GM18502 (cell line): Measurements from ENCODE around the gene TRRAP.

ENCODE experiments used
- ATAC-seq: cut with Tn5 transposase; IDR thresholded peaks from one replicate; pipeline ENCODE4 v1.9.1; 2021; ENCODE audit warnings: mild to moderate bottlenecking; ENCODE audit not compliant: unreplicated experiment, poor library complexity

The TRRAP gene

DNA sequence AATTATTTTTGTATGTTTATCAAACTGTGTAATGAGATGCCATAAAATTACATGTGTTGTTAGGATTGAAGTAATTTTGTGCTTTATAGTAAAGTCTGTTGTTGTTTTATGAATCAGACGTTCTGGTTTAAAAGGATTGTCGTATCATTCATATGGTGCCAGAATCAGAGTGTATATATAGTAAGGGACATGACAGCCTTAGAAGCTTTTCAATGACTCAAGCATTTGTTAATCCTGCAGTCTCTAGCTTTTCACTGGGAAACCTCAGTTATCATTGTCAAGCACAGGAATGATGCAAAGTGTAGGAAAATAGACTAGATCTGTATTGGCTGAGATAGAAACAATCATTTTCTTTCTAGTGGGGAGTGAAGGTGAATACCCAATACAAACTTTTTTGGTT is 57.5 kb downstream of the TRRAP start:
- no peak for ATAC-seq

DNA sequence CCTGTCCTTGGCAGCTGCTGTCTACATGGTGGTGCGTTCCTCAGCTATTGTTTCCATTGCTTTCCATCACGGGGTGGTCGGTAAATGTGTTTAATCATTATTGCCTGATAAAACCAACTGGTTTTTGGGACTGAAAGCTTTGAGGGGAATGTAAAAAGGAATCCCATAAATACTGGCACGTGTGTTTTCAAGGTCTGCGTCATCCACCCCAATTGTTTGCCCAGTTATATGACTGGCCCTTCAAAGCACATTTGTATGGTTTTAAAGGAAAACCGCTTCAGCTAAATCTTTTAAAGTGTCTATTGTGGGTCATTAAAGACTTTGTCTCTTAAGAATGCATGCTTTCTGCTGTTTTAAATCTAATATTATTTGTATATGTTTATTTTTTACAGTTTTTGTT is 65.0 kb downstream of the TRRAP start:
- no peak for ATAC-seq

DNA sequence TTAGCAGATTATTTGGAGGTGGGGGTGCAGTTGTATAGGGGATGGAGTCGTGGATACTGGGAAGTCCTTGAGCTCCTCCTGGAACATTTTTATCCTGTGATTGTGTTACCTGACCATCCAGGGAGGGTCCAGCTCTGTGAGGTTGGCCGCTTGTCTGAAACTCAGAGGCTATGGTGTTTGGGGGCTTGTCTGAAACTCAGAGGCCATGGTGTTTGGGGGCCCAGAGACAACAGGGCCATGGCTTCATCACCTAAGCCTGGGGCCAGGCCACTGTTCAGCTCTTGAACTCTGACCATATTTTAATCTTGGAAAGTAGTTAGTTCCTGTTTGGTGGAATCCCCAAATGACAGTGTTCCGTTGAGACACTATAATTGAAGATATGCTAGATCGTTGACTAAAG is 66.1 kb downstream of the TRRAP start:
- no peak for ATAC-seq

DNA sequence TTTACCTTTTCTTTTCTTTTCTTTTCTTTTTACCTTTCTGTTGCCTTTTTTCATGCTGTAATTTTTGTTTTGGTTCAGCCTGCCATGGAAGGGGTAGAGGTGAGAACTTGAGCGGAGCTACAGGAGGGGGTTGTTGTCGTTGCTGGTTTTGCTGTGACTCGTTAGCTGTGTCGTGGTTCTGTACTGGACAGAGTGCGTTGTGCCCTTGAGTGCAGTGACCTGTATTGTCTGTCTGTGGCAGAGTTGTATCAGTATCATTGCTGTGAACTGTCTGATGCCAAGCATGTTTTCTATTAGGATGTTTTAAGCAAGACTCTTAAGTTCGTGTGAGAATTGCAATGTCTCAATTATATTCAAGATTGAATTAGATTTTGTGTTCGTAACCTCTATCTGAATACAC is 67.5 kb downstream of the TRRAP start:
- ATAC-seq = no peak

DNA sequence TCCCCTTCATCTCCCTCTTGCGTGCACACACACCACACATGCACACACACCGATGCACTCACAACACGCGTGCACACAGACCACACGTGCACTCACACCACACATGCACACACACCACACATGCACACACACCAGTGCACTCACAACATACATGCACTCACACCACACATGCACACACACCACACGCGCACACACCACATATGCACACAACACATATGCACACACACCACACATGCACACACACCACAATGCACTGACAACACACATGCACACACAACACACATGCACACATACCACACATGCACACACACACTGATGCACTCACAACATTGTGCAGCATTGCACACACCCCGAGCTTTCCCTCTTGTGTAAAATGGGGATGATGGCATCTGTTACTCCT is 68.1 kb downstream of the TRRAP start:
- ATAC-seq = no peak

DNA sequence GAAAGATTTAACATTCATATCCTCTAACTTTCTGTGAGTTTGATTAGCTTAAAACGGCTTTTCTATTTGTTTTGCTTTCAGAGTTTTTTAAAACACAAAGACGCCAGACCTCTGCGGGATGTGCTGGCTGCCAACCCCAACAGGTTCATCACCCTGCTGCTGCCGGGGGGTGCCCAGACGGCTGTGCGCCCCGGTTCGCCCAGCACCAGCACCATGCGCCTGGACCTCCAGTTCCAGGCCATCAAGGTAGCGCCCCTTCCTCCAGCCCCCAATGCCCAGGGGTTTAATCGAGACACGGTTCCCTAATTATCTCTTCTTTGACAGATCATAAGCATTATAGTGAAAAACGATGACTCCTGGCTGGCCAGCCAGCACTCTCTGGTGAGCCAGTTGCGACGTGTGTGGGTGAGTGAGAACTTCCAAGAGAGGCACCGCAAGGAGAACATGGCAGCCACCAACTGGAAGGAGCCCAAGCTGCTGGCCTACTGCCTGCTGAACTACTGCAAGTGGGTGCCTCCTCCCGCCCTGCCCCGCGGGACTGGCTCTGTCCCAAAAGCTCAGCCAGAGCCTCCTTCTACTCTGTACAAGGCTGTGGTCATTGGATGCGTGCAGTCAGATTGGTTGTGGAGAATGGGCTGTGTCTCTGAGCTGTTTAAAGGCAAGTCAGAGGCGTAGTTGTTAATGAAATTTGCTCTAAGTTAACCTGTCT is 71.2 kb downstream of the TRRAP start:
- no peak for ATAC-seq

DNA sequence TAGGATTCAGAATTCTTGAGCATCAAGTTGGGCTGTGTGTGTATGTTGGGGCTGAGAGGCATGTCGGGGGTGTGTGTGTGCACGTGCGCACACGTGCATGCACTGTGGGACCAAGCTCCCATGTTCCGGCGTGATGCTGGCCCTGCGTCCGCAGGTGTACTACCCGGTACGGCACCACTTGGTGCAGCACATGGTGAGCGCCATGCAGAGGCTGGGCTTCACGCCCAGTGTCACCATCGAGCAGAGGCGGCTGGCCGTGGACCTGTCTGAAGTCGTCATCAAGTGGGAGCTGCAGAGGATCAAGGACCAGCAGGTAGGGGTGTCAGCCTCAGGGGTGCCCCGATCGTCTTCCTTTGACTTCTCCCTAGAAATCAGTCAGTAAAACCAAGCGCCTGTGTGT is 77.7 kb downstream of the TRRAP start:
- ATAC-seq = no peak

DNA sequence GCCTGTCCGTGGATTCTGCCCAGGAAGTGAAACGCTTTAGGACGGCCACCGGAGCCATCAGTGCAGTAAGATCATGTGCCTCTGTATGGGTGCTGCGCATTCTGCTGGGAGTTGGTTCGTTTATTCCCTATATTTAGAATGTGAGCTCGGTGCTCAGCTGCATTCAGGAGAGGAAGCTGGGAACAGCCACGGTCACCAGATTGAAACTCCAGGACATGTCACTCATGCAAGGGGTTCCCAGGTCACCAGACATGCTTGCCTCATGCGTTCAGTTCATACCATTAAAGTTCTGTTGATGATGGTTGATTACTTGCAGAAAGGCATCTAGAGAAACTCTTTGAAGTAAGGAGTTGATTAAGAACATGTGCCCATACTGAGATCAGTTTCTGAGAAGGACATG is 78.1 kb downstream of the TRRAP start:
- ATAC-seq = no peak

DNA sequence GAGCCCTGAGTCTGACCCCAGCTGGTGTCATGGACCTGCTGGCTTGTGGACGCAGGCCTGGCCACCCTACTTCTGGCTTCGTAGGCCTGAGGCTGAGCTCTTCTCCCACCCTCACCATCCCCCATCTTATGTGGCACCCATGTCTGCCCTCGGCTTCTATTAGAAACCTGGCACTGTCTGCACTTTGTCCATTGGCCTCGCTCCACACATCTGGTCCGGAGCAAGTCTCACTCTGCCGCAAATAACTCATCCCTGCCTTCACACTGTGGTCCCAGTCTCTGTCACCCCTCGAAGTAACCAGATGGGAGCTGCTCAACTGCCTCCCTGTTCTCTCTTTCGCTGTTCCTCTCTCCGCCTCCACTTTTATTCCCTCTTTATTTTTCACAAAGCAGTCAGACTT is 78.6 kb downstream of the TRRAP start:
- ATAC-seq = no peak

DNA sequence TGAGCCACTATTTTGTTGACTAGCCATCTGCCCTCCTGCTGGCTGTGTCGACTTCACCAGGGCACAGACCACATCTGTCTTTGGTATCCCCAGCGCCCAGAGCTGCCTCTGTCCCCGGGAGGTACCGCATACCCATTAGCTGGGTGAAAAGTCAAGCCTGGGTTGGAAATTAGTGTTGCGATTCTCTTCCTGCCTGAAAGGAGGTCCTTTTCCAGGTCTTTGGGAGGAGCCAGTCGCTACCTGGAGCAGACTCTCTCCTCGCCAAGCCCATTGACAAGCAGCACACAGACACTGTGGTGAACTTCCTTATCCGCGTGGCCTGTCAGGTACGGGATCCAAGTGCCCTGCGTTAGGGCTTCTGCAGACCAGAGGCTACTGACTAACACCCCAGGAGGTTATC is 79.4 kb downstream of the TRRAP start:
- no peak for ATAC-seq

DNA sequence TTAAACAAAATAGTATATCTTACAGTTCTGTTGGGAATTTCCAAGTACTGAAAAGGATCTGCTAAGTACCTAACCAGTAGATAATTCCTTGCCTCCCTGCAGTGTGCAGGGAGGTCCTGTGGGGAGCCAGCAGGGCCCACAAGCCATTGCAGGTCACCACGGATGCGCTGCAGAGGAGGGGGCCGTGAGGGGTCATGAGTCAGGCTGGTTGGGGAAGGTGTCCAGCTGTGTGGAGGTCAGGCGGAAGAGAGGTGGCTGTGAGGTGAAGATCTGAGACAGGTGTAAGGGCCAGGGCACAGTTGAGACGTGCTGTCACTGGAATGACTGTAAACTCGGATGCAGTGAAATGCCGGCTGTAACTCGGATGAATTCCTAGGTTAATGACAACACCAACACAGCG is 80.6 kb downstream of the TRRAP start:
- ATAC-seq = no peak

DNA sequence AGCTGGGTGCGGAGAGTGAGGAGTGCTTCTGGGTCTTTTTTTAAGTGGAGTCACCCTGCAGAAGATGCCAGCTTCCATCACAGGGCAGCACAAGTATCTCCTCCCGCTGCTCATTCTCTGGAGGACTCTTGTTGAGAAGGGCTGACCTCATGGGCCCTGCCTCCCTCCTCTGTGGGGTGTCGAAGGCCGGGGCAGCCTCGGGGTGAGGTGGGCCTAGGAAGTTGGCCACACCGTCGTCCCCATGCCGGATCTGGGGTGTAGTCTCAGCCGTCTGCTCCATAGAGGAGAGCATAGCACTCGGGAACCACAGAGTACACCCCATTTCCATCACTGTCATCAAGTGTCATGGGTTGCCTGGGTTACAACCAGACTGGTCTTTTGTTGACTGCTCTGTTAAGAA is 85.0 kb downstream of the TRRAP start:
- ATAC-seq = no peak

DNA sequence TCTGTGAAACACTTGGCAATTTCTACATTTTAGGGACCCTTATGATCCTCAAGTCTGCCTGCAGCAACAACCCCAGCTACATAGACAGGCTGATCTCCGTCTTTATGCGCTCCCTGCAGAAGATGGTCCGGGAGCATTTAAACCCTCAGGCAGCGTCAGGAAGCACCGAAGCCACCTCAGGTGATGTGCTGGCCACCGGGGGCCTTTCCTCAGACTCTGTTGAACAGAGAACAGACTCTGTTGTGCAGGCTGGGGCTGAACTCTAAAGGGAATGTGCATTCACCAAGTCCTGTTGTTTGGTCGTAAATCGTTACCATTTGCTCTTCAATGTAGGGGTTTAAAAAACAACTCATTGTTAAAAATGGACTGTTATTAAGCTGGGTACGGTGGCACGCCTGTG is 86.3 kb downstream of the TRRAP start:
- no peak for ATAC-seq

DNA sequence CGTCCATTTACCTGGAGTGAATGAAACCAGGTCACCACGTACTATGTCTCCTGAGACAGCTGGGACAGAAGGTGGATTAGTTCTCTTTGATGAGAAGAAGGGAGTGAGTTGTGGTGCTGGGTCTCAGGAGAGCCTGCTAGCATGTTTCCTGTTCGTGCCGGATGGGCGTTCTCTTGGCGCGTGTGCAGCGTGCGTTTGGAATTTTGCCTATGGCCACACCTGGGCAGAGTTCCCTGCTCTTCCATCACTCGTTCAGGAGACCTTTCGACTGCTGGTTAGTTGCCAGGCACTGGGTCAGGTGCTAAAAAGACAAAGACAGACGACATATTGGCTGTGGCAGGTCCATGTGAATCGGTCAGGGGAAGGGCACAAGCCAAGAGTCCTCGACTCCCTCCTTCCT is 90.3 kb downstream of the TRRAP start:
- ATAC-seq = no peak

DNA sequence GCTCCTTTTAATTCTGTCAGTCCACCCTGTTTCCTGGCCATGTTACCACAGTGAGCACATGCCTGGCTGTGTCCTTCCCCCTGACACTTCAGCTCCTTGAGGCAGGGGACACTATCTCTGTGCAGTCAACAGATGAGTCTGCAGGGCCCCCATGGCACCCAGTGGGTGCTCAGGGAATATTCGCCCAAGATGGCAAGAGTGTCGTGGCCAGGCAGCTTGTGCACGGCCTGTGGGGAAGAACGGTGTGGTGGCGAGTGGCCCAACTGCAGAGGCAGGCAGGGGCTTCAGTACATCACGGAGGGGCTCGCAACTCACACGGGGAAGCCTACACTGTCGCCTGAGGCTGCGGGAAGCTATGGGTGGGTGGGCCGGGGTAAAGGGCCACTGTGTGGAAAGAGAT is 91.1 kb downstream of the TRRAP start:
- no peak for ATAC-seq

DNA sequence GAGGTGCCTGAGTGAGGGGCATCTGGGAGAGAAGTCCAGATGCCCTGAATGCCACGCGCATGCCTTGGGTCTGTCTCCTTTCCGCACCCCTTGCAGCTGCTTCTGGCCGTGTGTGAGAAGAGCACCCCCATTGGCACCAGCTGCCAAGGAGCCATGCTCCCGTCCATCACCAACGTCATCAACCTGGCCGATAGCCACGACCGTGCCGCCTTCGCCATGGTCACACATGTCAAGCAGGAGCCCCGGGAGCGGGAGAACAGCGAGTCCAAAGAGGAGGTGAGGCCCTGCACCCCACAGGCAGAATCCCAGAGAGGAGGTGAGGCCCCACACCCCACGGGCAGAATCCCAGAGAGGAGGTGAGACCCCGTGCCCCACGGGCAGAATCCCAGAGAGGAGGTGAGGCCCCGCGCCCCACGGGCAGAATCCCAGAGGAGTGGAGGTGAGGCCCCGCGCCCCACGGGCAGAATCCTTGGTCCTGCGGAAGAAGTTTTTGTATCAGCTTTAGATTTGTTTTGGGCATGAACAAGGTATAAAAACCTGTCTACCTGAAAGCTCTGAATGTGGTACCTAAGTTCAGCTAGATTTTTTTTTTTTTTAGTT is 91.8 kb downstream of the TRRAP start:
- ATAC-seq = no peak

DNA sequence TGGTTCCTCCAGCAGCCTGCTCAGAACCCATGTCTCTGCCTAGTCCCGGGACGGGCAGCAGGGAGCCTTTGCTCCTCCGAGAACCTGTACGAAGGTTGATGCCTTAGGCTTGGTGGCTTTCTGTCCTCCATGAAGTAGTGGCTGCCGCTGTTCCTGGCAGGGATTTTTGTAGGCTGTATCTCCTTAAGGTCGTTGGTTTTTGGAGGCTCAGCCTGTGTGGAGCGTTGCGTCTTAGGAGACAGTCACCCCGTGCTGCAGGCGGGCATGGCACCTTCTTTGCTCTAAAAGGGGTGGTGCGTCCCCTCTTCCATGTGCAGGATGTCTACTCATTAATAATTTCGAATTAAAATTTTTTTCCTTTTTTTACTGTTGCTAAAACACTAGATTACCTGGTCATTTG is 92.5 kb downstream of the TRRAP start:
- no peak for ATAC-seq

DNA sequence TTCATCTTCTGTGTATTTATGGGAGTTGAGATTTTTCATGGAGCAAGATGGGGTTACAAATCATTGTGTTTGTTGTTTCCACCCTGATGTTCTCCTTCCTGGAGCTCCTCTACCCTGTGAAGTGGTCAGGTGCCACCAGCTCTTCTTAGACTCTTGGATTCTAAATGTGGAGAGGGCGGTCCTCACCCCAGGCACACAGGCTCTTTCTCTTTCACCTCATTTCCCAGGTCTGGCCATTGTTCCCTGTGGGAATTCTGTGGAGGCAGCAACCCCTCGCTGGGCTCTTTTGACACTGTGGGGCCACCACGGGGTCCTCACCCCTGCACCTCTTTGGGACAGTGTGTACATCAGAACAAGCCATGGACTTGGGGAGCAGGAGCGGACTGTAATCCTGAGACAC is 95.9 kb downstream of the TRRAP start:
- no peak for ATAC-seq

DNA sequence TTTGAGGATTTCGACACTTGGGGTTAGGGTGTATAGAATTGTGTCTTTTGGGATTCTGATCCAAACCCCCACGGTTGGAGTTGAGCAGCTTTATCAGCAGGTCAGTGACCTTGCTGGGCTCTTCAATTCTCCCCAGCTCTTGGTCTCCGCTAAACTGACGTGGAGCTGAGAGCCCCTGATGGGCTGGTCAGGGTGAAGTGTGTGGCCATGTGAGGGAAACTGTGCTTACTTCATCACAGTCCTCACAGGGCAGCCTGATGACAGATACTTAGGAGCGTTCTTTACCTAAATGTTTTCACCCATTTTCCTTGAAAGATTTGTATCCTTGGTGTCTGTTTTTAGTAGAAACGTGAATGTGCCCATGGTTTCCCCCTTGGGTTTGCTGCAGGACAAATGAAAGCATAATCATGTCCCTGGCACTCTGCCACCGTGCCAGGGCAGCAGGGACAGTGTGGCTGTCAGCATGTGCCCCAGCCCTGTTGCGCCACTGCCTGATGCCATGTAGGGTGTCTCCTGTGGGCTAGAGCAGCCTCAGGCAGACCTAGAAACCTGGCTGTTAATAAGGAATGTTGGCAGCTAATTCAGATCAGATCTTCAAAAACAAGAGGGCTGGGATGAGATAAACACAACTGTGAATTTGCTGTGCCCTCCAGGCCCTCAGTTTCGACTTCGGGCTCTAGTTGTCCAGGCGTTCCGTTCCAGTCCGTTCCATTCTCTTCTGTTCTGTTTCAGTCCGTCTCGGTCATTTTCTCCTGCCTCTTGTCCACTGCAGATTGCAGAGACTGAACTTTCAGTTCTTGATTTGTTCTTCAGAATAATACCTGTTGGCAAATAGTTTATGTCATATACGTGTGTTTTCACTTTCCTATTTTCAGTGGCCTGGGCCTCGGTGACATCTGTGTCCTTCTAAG is 96.8 kb downstream of the TRRAP start:
- no peak for ATAC-seq

DNA sequence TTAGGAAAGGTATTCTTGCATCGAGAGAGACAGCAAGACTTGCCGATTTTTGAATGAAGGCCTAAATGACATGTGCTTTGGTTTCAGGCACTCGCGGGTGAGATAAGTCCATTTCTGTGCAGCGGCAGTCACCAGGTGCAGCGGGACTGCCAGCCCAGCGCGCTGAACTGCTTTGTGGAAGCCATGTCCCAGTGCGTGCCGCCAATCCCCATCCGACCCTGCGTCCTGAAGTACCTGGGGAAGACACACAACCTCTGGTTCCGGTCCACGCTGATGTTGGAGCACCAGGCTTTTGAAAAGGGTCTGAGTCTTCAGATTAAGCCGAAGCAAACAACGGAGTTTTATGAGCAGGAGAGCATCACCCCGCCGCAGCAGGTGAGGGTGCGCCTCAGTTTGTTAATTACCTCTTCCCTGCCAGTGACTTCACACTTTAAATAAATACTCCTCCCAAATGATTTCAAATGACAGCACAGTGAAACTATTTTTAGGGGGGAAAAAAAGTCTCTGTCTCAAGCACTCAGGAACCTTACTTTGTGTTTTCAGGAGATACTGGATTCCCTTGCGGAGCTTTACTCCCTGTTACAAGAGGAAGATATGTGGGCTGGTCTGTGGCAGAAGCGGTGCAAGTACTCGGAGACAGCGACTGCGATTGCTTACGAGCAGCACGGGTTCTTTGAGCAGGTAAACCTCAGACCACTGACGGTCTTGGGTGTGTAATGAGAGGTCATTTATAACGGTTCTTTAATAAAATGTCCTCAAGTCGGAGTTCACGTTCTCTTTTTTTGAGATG is 98.3 kb downstream of the TRRAP start:
- no peak for ATAC-seq

DNA sequence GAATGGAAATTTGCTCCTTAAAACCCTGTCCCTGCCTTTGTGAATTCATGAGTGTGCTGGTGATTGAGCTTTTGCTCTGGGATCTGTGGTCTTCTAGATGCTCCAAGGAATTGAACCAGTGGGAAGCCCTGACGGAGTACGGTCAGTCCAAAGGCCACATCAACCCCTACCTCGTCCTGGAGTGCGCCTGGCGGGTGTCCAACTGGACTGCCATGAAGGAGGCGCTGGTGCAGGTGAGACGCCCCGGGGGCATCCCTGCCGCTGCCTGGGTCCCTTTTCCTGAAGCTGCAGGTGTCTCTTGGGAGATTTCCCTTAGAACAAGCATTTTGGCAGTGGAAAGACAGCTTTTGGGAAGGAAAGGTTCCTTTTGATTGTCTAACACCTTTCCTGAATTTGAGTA is 100.3 kb downstream of the TRRAP start:
- no peak for ATAC-seq
